Activated T-helper 2 cell treated with anti-CD3 and anti-CD28 coated beads, Interferon-gamma antibody, Interleukin-2, Interleukin-4, amounts not matched to agents 10 μg/mL and 5 μg/mL and 100 μg/mL, durations not matched to agents 14 hours and 24 hours and 36 hours (primary cell): ENCODE data around the gene SULT1A3. TPM values are rescaled to one million over a fixed set of nuclear protein-coding genes. Genes with fewer than 3 reads are reported as not detected.
"Not testable (repeated sequence)": the region's sequence is repeated elsewhere in the genome, so short reads cannot be mapped to it uniquely, and the experiment has no call there.

Experiments used
- DNase-seq: peaks from one replicate; pipeline ENCODE4 v3.0.0; 2021; ENCODE audit warnings: low spot score
- H3K27ac Mint-ChIP-seq: one replicate; pipeline ENCODE4 v1.8.0; 2021; ENCODE audit warnings: mixed read lengths
- H3K27me3 Mint-ChIP-seq: one replicate; pipeline ENCODE4 v1.8.0; 2021; ENCODE audit warnings: low read depth, mixed read lengths
- H3K36me3 Mint-ChIP-seq: one replicate; pipeline ENCODE4 v1.8.0; 2021; ENCODE audit warnings: low read depth, mixed read lengths
- H3K4me1 Mint-ChIP-seq: one replicate; pipeline ENCODE4 v1.8.0; 2021; ENCODE audit warnings: low read depth, mixed read lengths
- H3K4me3 Mint-ChIP-seq: one replicate; pipeline ENCODE4 v1.8.0; 2021; ENCODE audit warnings: low read depth, mild to moderate bottlenecking, moderate library complexity, mixed read lengths
- H3K9me3 Mint-ChIP-seq: one replicate; pipeline ENCODE4 v1.8.0; 2021; ENCODE audit warnings: mixed read lengths
- intact Hi-C: fragments of 100-400 bp; cut with micrococcal nuclease; formaldehyde crosslinking; loops from one replicate; pipeline ENCODE4 v1.15.1; 2023
- total RNA-seq: library from RNA; stranded (reverse); gene quantifications from 2 replicates; pipeline ENCODE4 v1.2.3, GENCODE V29; 2022

SULT1A3 gene
- total RNA-seq, 1 donor from 2014 or later = 19.1 TPM

GRCh38 chr16:30180741-30181140 lies 18.3 kb upstream of the SULT1A3 start:
- peaks cover 20% of the 10 kb centered on the region for H3K36me3 Mint-ChIP-seq
- intact Hi-C loops = no loop called here
- no peak for DNase-seq
- H3K27me3 Mint-ChIP-seq = no peaks in the 10 kb centered on the region
- no peak overlapping the region for H3K4me3 Mint-ChIP-seq
- H3K9me3 Mint-ChIP-seq = no peaks in the 10 kb centered on the region
- no peak overlapping the region for H3K27ac Mint-ChIP-seq
- H3K4me1 Mint-ChIP-seq = peaks cover 16% of the 10 kb centered on the region

DNA sequence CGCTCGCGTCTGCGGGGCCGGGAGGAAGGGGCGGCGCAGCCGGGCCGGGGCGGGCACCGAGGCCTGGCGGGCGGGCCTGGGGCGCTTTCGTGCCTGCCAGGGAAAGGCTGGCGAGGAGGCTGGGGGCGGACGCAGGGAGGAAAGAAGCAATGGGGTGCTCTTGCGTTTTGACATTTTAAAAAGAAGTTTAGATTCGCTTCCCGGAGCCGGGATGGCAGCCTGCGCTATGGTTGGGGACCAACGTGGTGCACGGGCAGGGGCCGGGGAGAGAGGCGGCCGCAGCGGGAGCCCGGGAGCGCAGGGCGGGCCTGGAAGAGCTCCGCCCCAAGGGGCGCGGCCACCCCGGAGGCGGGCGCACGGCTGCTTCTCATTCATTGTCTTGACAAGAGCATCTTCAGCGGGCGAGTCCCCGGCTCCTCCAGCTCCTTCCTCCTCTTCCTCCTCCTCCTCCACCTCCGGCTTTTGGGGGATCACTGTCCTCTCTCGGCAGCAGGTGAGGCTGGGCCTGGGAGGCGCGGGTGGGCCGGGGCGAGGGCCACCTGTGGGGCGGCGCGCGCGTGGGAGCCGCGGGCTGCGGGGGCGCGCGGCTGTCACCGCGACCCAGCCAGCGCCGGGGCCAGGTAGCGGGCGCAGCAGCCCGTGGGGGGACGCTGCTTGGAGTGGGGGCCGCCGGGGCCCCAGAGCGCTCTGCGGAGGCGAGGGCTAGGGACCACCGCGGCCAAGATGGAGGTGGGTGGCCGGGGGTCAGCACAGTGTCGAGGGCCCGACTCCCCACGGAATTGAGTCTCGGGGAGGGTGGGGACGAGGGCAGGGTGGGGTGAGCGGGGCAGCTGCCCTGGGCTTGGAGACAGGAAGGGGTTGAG lies 15.6 kb upstream of the SULT1A3 start, which contains the start of gene CORO1A:
CORO1A (plus strand) TSS at position 370 of the 863 bp plus-strand sequence. CDS start 1,608 bp downstream, outside the sequence.
- Mint-ChIP-seq H3K27me3 (no peaks in the 10 kb centered on the region), H3K9me3 (no peaks in the 10 kb centered on the region), H3K4me3 (peak within 1 kb of the TSS; percentile 100), H3K27ac (peak within 1 kb of the TSS; percentile 97), H3K36me3 (peaks cover 45% of the 10 kb centered on the region), H3K4me1 (peaks cover 26% of the 10 kb centered on the region)
- DNase-seq = peak; percentile 85
- intact Hi-C loops = no loop called here

DNA sequence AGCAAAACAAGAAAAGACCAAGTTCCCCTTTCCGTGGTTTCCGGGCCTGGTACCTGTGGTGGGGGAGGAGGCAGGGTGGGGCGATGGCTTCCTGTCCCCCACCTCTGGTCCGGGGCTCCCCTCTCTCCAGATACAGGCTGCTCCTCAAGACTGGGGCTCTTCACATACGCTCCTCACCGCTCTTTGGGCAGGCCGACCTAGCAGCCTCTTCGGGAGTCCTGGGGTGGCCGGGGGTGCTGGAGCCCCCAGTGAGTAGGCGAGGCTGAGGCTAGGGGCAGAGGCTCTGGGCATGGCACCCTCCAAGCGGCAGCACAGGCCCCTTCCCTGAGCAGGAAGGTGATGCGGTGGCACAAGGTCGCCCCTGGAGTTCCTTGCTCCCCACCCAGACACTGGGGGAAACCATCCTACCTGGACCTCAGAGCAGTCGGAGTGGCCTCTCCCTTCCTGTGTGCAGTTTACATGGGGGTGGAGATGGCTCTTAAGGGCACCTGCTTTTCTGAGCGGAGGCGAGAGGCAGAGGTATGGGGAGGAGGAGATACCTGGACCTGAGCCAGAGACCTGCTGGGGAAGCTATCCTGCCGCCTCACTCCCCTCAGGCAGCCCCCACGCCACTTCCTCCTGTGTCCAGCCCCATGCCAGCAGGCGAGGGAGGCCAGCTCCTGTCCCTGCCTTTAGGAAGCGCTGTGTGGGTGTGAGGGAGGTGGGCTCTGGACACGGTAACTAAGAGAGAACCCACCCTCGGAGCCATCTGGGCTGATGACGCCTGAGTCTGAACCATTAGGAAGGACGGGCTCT lies 14.8 kb upstream of the SULT1A3 start:
- Mint-ChIP-seq H3K9me3 (no peaks in the 10 kb centered on the region), H3K27ac (peak overlapping the region; percentile 97), H3K27me3 (no peaks in the 10 kb centered on the region), H3K4me1 (peaks cover 26% of the 10 kb centered on the region), H3K4me3 (peak overlapping the region; percentile 100), H3K36me3 (peaks cover 45% of the 10 kb centered on the region)
- DNase-seq = peak; percentile 81
- intact Hi-C loops = no loop called here

DNA sequence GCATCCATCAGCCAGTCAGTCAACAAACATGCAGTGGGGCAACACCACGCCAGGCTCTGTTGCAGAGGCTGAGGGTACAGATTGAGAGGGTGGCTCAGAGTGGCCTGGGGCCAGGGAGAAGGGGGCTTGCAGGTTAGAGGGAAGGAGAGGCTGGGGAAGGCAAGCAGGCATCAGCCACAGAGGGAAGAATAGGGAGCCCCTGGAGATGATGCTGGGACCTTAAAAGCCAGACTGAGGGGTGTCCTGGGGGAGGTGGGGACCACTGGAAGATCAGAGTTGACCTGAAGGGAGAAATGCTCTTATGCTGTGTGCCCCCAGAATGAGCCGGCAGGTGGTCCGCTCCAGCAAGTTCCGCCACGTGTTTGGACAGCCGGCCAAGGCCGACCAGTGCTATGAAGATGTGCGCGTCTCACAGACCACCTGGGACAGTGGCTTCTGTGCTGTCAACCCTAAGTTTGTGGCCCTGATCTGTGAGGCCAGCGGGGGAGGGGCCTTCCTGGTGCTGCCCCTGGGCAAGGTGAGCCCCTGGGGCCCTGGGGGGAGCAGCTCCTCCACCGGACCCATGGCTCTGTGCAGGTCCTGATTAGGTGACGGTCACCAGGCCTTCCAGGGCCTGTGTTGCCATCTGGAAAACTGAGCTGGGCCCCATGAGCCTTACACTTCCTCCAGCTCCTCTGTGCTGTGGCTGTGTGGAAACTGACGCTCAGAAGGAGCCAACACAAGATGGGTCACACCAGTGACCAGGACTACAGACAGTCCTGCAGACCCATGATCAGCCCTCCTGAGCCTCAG lies 14.0 kb upstream of the SULT1A3 start:
- Mint-ChIP-seq H3K4me3 (peak overlapping the region; percentile 100), H3K9me3 (no peaks in the 10 kb centered on the region), H3K27me3 (no peaks in the 10 kb centered on the region), H3K4me1 (peaks cover 26% of the 10 kb centered on the region), H3K36me3 (peaks cover 45% of the 10 kb centered on the region), H3K27ac (peak overlapping the region; percentile 97)
- intact Hi-C loops = no loop called here
- no peak for DNase-seq

GRCh38 chr16:30185683-30186421 lies 13.2 kb upstream of the SULT1A3 start:
- Mint-ChIP-seq H3K36me3 (peaks cover 45% of the 10 kb centered on the region), H3K9me3 (no peaks in the 10 kb centered on the region), H3K4me3 (peak overlapping the region; percentile 100), H3K4me1 (peaks cover 23% of the 10 kb centered on the region), H3K27me3 (no peaks in the 10 kb centered on the region), H3K27ac (peak overlapping the region; percentile 97)
- DNase-seq = peak; percentile 83
- intact Hi-C loops = no loop called here

DNA sequence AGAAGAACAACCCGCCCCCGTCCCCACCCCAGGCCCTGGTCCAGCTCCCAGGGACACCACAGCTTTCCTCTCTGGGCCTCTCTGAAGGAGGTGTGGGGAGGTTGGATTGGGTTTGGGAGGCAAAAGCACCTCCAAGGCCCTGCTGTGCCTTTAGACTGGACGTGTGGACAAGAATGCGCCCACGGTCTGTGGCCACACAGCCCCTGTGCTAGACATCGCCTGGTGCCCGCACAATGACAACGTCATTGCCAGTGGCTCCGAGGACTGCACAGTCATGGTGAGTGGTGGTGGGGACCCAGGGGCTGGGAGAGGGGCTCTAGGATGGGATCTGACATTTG lies 12.6 kb upstream of the SULT1A3 start:
- H3K36me3 Mint-ChIP-seq = peaks cover 45% of the 10 kb centered on the region
- H3K27me3 Mint-ChIP-seq = no peaks in the 10 kb centered on the region
- no peaks in the 10 kb centered on the region for H3K9me3 Mint-ChIP-seq

GRCh38 chr16:30186782-30187555 lies 12.1 kb upstream of the SULT1A3 start:
- H3K27me3 Mint-ChIP-seq = no peaks in the 10 kb centered on the region
- intact Hi-C loops = no loop called here
- peak overlapping the region; percentile 97 for H3K27ac Mint-ChIP-seq
- peaks cover 45% of the 10 kb centered on the region for H3K36me3 Mint-ChIP-seq
- H3K4me1 Mint-ChIP-seq = peaks cover 20% of the 10 kb centered on the region
- H3K9me3 Mint-ChIP-seq = no peaks in the 10 kb centered on the region
- DNase-seq = peak; percentile 81
- H3K4me3 Mint-ChIP-seq = peak overlapping the region; percentile 100

More for the DNA sequence above, 12.6 kb upstream of the SULT1A3 start:
- Mint-ChIP-seq H3K4me1 (peaks cover 21% of the 10 kb centered on the region), H3K4me3 (peak overlapping the region; percentile 100), H3K27ac (peak overlapping the region; percentile 97)
- intact Hi-C loops = no loop called here
- DNase-seq = peak; percentile 15

- no peak for DNase-seq
- H3K9me3 Mint-ChIP-seq = no peaks in the 10 kb centered on the region
- H3K27ac Mint-ChIP-seq = peak overlapping the region; percentile 97
- peak overlapping the region; percentile 100 for H3K4me3 Mint-ChIP-seq
- peaks cover 45% of the 10 kb centered on the region for H3K36me3 Mint-ChIP-seq
- intact Hi-C loops = no loop called here
- H3K4me1 Mint-ChIP-seq = peaks cover 15% of the 10 kb centered on the region
- H3K27me3 Mint-ChIP-seq = no peaks in the 10 kb centered on the region
Observed at GRCh38 chr16:30187556-30187865, 11.5 kb upstream of the SULT1A3 start.

DNA sequence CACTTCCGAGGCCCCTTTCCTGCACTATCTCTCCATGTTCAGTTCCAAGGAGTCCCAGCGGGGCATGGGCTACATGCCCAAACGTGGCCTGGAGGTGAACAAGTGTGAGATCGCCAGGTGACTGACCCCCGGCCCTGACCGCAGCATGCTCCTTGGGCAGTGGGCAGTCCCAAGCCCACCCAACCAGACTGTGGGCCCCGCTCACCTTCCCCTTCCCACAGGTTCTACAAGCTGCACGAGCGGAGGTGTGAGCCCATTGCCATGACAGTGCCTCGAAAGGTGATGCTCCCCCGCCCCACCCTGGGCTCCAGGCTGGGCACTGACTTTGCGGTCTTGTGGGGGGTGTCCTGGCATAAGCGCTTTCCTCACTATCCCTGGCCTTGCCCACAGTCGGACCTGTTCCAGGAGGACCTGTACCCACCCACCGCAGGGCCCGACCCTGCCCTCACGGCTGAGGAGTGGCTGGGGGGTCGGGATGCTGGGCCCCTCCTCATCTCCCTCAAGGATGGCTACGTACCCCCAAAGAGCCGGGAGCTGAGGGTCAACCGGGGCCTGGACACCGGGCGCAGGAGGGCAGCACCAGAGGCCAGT lies 11.0 kb upstream of the SULT1A3 start:
- Mint-ChIP-seq H3K36me3 (peaks cover 45% of the 10 kb centered on the region), H3K27ac (no peak overlapping the region)

GRCh38 chr16:30191158-30191557 lies 7.9 kb upstream of the SULT1A3 start:
- H3K4me3 Mint-ChIP-seq, DNase-seq, H3K9me3 Mint-ChIP-seq, H3K27ac Mint-ChIP-seq, H3K27me3 Mint-ChIP-seq, intact Hi-C loops: not testable (repeated sequence)
- H3K4me1 Mint-ChIP-seq = peaks cover 11% of the 10 kb centered on the region
- H3K36me3 Mint-ChIP-seq = peaks cover 21% of the 10 kb centered on the region

More for the DNA sequence above, 11.0 kb upstream of the SULT1A3 start:
- intact Hi-C loops = no loop called here
- H3K9me3 Mint-ChIP-seq = no peaks in the 10 kb centered on the region
- H3K4me3 Mint-ChIP-seq = no peak overlapping the region
- DNase-seq = no peak
- no peaks in the 10 kb centered on the region for H3K27me3 Mint-ChIP-seq
- peaks cover 14% of the 10 kb centered on the region for H3K4me1 Mint-ChIP-seq

DNA sequence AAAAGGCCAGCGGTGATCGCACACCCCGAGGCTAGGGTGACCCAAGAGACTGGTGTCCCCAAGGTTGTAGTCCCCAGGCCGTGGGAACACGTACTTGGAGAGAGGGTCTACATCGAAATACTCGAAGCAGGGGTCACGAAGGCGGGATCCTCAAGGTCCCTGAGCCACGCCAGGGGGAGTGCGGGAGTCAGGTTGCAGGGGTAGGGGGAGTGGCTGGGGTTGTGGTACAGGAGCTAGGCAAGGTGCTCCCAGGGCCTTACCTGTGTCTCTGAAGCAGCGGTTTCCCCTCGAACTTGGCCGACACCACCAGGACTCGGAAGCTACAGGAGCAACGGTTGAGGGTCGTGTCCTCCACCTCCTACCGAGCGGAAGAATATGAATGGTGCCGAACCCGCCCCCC lies 6.0 kb upstream of the SULT1A3 start:
- H3K36me3 Mint-ChIP-seq, H3K4me1 Mint-ChIP-seq, intact Hi-C loops, H3K4me3 Mint-ChIP-seq, H3K9me3 Mint-ChIP-seq, H3K27ac Mint-ChIP-seq, H3K27me3 Mint-ChIP-seq, DNase-seq: not testable (repeated sequence)
